Pancreas (tissue), 10 donors: ENCODE data around the gene GALNT17. TPM values are rescaled to one million over a fixed set of nuclear protein-coding genes. Genes with fewer than 3 reads are reported as not detected.

Source experiments
- ATAC-seq, 4 donors: fragments of 200-7000 bp; cut with Tn5 transposase; one replicate each; pipeline versions ENCODE4 v1.8.0 to v1.9.1; 2020; ENCODE audit warnings: mild to moderate bottlenecking in 4 of 4, moderate library complexity in 4 of 4
- DNase-seq, 6 donors: peaks; one replicate each; pipeline ENCODE4 v3.0.0-alpha.2; 2020
- FAIRE-seq: peaks from 2 replicates; lab custom pipeline; 2012; peaks lifted over from hg19 to GRCh38; lab: Jason Lieb, UNC
- H3K27ac ChIP-seq, 4 donors: fragments of 200-600 bp; sonication (generic); 1 replicate in 3 of 4; 2 replicates in 1 of 4; pipeline versions ENCODE4 v1.5.0 to v1.8.0; 2020
- H3K27me3 ChIP-seq, 4 donors: fragments of 200-600 bp; one replicate each; pipeline ENCODE4 v1.8.0; 2021
- H3K36me3 ChIP-seq, 3 donors: fragments of 200-600 bp; sonication (generic) in 1 of 3; one replicate each; pipeline versions ENCODE4 v1.5.0 to v1.8.0; 2020 to 2021
- H3K4me1 ChIP-seq, 3 donors: fragments of 200-600 bp; one replicate each; pipeline ENCODE4 v1.8.0; 2021
- H3K4me3 ChIP-seq, 4 donors: fragments of 200-600 bp; sonication (generic) in 2 of 4; one replicate each; pipeline versions ENCODE4 v1.5.0 to v1.8.0; 2020 to 2021
- H3K9me3 ChIP-seq, 4 donors: fragments of 200-600 bp; one replicate each; pipeline ENCODE4 v1.8.0; 2021
- CTCF ChIP-seq, 4 donors: fragments of 200-600 bp; sonication (generic) in 3 of 4; IDR thresholded peaks; one replicate each; pipeline versions ENCODE4 v1.5.0 to v1.8.0; 2021; ENCODE audit warnings: antibody characterized with exemption in 4 of 4
- WGBS, 2 donors: extraction: QIAGEN DNeasy Blood & Tissue Kit; methylation state at CpG; one replicate each; pipeline ENCODE4 v1.1.7; 2013; 5-methylcytosine and 5-hydroxymethylcytosine counted together
- intact Hi-C, 3 donors: fragments of 100-400 bp; cut with DNase I; formaldehyde crosslinking; loops; one replicate each; pipeline versions ENCODE4 v1.11.1 to v1.14.2; 2022
- polyA plus RNA-seq, 2 donors: library from polyadenylated mRNA; stranded (reverse); fragments of 200-250 nt; gene quantifications; one replicate each; pipeline ENCODE4 v1.2.3, GENCODE V29; 2013
- total RNA-seq, 6 donors: library from RNA; stranded (reverse); fragmentation: NEBNext Ultra II Directional in 4 of 6; extraction: Animal tissue kit (Norgen Biotek cat#: 25700) in 4 of 6; gene quantifications; one replicate each; pipeline versions ENCODE4 v1.2.1 to v1.2.4, GENCODE V29; 2021 to 2023
- donor health status: healthy with polysubstance abuse.
- donor health status: DM: no; HTN: no; CAD: no; lungs with moderate emphysema.
- donor health status: DM: no; HTN: no; CAD: no.
- donor health status: control.
- donor health status: control.
- donor health status: Bipolar disorder and iron deficiency.
- donor health status: DM: yes; HTN: yes; CAD: no.
- donor health status: DM: no; HTN: no; CAD: no.
- donor health status: DM: no; HTN: no; CAD: no.
- donor health status: DM: yes; HTN: yes; CAD: no.

Gene GALNT17
- total and polyA plus RNA-seq, 8 donors = 0.70 to 4.6 (median 2.9) TPM

- intact Hi-C loops = no loop called here
- no peaks in the 10 kb centered on the region for H3K27me3 ChIP-seq
- H3K27ac ChIP-seq = no peak overlapping the region
- 91 to 95% methylated on average over 1 of the region's 1 CpG for WGBS, 2 donors
- no peaks in the 10 kb centered on the region for H3K4me1 ChIP-seq
- ATAC-seq (no peak), DNase-seq (no peak), FAIRE-seq (no peak)
- no peaks in the 10 kb centered on the region for H3K36me3 ChIP-seq
- H3K9me3 ChIP-seq = no peaks in the 10 kb centered on the region
- no peak overlapping the region for H3K4me3 ChIP-seq
- TF ChIP-seq CTCF (IDR thresholded peaks at IDR 0.05) = no peak
These were observed 536.6 kb downstream of the GALNT17 start for GRCh38 chr7:71668572-71668971.

- intact Hi-C loops = no loop called here
- Histone ChIP-seq H3K36me3 (no peaks in the 10 kb centered on the region), H3K27me3 (no peaks in the 10 kb centered on the region), H3K4me3 (no peak overlapping the region), H3K27ac (no peak overlapping the region), H3K9me3 (no peaks in the 10 kb centered on the region), H3K4me1 (no peaks in the 10 kb centered on the region)
- FAIRE-seq (no peak), DNase-seq (no peak), ATAC-seq (no peak)
- 74 to 75% methylated on average over 7 to 8 of the region's 8 CpGs for WGBS, 2 donors
- no peak for TF ChIP-seq CTCF (IDR thresholded peaks at IDR 0.05)
These were observed 547.5 kb downstream of the GALNT17 start for GRCh38 chr7:71679480-71679879.

- 82 to 91% methylated on average over 5 of the region's 5 CpGs for WGBS, 2 donors
- no peaks in the 10 kb centered on the region for H3K36me3 ChIP-seq
- H3K9me3 ChIP-seq = no peaks in the 10 kb centered on the region
- H3K4me3 ChIP-seq = no peak overlapping the region
- no peak for ATAC-seq
- no peak overlapping the region for H3K27ac ChIP-seq
- H3K4me1 ChIP-seq = no peaks in the 10 kb centered on the region
- H3K27me3 ChIP-seq = no peaks in the 10 kb centered on the region
- intact Hi-C loops = no loop called here
- no peak for TF ChIP-seq CTCF (IDR thresholded peaks at IDR 0.05)
- DNase-seq = no peak
- no peak for FAIRE-seq
These were observed 550.2 kb downstream of the GALNT17 start for GRCh38 chr7:71682181-71682580.

- TF ChIP-seq CTCF (IDR thresholded peaks at IDR 0.05) = no peak
- FAIRE-seq (no peak), DNase-seq (no peak), ATAC-seq (no peak)
- Histone ChIP-seq H3K4me3 (no peak overlapping the region), H3K9me3 (no peaks in the 10 kb centered on the region), H3K27ac (no peak overlapping the region), H3K36me3 (no peaks in the 10 kb centered on the region), H3K27me3 (no peaks in the 10 kb centered on the region), H3K4me1 (no peaks in the 10 kb centered on the region)
- 69% methylated on average over 21 of the region's 21 CpGs for WGBS, 2 donors
- intact Hi-C loops = no loop called here
These were observed 551.2 kb downstream of the GALNT17 start for GRCh38 chr7:71682841-71683781.

DNA sequence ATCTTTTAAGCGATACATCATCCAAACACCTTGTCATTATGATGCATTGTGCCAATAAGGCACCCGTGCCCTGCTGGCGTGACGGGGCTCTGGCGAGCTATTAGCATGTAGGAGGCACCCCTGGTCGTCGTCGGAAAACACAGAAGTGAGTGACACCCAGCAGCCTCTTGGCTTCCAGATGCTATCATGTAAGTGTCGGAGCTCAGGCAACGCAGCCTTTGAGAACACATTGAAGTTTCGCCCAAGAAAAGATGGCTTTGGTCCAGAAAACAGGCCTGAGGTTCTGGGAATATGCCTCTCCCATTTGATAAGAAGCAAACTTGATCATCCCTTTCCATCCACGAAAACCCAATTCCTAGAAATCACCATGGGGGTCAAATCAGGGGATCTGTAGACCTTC, 555.3 kb downstream of the GALNT17 start:
- ATAC-seq (no peak), FAIRE-seq (no peak), DNase-seq (no peak)
- no peak for TF ChIP-seq CTCF (IDR thresholded peaks at IDR 0.05)
- intact Hi-C loops = no loop called here
- Histone ChIP-seq H3K4me1 (no peaks in the 10 kb centered on the region), H3K4me3 (no peak overlapping the region), H3K9me3 (no peaks in the 10 kb centered on the region), H3K27ac (no peak overlapping the region), H3K27me3 (no peaks in the 10 kb centered on the region), H3K36me3 (no peaks in the 10 kb centered on the region)
- 89 to 91% methylated on average over 12 of the region's 12 CpGs for WGBS, 2 donors
